ENCODE measurements around the gene IL6R. TPM values are rescaled to one million over a fixed set of nuclear protein-coding genes. Genes with fewer than 3 reads are reported as not detected.

Gene IL6R
- total RNA-seq, 1 experiment from 2014 or later = 12.2 TPM

DNA sequence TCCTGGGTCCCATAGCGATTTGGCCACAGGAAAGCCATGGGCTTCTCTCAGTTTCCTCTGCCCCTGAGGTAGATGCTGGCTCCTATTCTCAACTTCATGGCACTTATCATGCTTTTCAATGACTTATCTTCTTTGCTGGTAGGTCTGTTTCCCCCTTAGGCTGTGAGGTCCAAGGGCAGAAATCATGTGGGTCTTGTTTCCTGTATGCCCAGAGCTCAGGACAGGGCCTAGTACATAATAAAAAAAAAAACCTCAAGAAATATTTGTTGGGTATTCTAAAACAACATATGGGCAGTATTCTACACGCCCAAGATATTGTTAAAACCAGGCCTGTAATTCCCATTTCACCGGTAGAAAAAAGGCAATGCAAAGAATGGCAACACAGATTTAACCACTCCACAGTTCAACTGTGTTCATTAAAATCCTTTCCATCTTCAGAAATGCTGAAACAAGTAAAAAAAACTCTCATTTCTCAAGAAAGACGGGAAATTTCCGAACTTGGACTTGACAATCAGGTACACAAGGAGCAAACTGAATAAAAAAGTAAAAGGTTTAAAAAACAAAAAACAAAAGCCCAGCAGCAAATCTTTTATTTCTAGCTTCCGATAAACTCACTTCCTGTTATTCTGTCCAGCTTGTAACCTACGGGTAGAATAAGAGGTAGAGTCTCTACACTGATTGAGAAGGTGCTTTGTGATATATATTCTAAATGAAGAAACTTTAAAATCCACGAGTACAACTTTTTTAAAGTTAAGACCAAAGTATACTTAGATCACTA is 90.5 kb downstream of the IL6R start:
- Histone ChIP-seq H3K27ac (ENCODE audit: low read length) (no peak overlapping the region), H3K9me3 (ENCODE audit: control insufficient read depth, insufficient read depth, low read depth, low read length) (no peaks in the 10 kb centered on the region), H3K36me3 (ENCODE audit: control insufficient read depth, insufficient read depth, low read length) (no peaks in the 10 kb centered on the region), H3K4me1 (ENCODE audit: control insufficient read depth, insufficient read depth, low read length) (no peaks in the 10 kb centered on the region), H3K27me3 (ENCODE audit: control insufficient read depth, insufficient read depth, low read length) (peaks cover 24% of the 10 kb centered on the region), H3K4me3 (ENCODE audit: low read depth in 2 of 2, low read length in 2 of 2) (no peak overlapping the region)
- intact Hi-C loops (cut with micrococcal nuclease; ENCODE audit: unreplicated experiment) = no loop called here
- no peak for DNase-seq (ENCODE audit: low read depth, low spot score)
- TF ChIP-seq SIN3A (IDR thresholded peaks at IDR 0.05; ENCODE audit: borderline replicate concordance, insufficient read depth, low read depth, low read length) = no peak
- TF ChIP-seq POLR2AphosphoS5 (IDR thresholded peaks at IDR 0.05; ENCODE audit: low read depth, low read length) = no peak
- TF ChIP-seq, protein P1, sequence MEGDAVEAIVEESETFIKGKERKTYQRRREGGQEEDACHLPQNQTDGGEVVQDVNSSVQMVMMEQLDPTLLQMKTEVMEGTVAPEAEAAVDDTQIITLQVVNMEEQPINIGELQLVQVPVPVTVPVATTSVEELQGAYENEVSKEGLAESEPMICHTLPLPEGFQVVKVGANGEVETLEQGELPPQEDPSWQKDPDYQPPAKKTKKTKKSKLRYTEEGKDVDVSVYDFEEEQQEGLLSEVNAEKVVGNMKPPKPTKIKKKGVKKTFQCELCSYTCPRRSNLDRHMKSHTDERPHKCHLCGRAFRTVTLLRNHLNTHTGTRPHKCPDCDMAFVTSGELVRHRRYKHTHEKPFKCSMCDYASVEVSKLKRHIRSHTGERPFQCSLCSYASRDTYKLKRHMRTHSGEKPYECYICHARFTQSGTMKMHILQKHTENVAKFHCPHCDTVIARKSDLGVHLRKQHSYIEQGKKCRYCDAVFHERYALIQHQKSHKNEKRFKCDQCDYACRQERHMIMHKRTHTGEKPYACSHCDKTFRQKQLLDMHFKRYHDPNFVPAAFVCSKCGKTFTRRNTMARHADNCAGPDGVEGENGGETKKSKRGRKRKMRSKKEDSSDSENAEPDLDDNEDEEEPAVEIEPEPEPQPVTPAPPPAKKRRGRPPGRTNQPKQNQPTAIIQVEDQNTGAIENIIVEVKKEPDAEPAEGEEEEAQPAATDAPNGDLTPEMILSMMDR (IDR thresholded peaks at IDR 0.05) = no peak
- TF ChIP-seq, protein P2, sequence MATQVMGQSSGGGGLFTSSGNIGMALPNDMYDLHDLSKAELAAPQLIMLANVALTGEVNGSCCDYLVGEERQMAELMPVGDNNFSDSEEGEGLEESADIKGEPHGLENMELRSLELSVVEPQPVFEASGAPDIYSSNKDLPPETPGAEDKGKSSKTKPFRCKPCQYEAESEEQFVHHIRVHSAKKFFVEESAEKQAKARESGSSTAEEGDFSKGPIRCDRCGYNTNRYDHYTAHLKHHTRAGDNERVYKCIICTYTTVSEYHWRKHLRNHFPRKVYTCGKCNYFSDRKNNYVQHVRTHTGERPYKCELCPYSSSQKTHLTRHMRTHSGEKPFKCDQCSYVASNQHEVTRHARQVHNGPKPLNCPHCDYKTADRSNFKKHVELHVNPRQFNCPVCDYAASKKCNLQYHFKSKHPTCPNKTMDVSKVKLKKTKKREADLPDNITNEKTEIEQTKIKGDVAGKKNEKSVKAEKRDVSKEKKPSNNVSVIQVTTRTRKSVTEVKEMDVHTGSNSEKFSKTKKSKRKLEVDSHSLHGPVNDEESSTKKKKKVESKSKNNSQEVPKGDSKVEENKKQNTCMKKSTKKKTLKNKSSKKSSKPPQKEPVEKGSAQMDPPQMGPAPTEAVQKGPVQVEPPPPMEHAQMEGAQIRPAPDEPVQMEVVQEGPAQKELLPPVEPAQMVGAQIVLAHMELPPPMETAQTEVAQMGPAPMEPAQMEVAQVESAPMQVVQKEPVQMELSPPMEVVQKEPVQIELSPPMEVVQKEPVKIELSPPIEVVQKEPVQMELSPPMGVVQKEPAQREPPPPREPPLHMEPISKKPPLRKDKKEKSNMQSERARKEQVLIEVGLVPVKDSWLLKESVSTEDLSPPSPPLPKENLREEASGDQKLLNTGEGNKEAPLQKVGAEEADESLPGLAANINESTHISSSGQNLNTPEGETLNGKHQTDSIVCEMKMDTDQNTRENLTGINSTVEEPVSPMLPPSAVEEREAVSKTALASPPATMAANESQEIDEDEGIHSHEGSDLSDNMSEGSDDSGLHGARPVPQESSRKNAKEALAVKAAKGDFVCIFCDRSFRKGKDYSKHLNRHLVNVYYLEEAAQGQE (IDR thresholded peaks at IDR 0.05; ENCODE audit: insufficient read depth in 1 of 2, low read depth in 2 of 2, low read length in 1 of 2) = no peak
- TF ChIP-seq TCF7L2 (IDR thresholded peaks at IDR 0.05; ENCODE audit: low read depth, low read length) = no peak
- ChIA-PET POLR2A (no interaction called here), CTCF (no interaction called here)
- BruUV-seq (replicated peaks) = no TSS peak
- in situ Hi-C loops (cut with HindIII; ENCODE audit: low pct_unique_long_range_greater_than_20kb, low sequenced_read_pairs) = no loop called here
- no peak for ATAC-seq

DNA sequence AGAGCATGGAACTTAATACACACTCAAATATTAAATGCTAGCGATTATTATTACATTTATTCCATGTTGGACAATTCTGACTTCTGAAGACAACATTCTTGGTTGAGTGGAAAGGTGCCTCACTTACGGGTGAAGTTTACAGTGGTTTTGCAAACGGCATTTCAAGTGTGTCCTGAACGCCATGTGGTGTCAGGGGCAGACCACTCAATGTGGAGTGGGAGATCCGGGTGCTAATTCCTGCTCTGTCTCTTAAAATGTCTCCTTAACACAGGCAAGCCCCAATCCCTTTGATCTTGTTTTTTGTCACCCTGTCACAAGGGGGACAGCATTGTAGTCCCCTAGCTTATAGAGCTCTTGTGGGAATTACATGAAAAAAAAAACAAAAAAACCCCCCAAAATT is 91.2 kb downstream of the IL6R start:
- Histone ChIP-seq H3K27me3 (ENCODE audit: control insufficient read depth, insufficient read depth, low read length) (peaks cover 31% of the 10 kb centered on the region), H3K4me1 (ENCODE audit: control insufficient read depth, insufficient read depth, low read length) (no peaks in the 10 kb centered on the region), H3K4me3 (ENCODE audit: low read depth in 2 of 2, low read length in 2 of 2) (no peak overlapping the region), H3K27ac (ENCODE audit: low read length) (no peak overlapping the region), H3K36me3 (ENCODE audit: control insufficient read depth, insufficient read depth, low read length) (no peaks in the 10 kb centered on the region), H3K9me3 (ENCODE audit: control insufficient read depth, insufficient read depth, low read depth, low read length) (no peaks in the 10 kb centered on the region)
- ATAC-seq = no peak
- POLR2A ChIA-PET = no interaction called here
- CTCF ChIA-PET = no interaction called here
- intact Hi-C loops (cut with micrococcal nuclease; ENCODE audit: unreplicated experiment) (no loop called here), in situ Hi-C loops (cut with HindIII; ENCODE audit: low pct_unique_long_range_greater_than_20kb, low sequenced_read_pairs) (no loop called here)
- TF ChIP-seq POLR2AphosphoS5 (IDR thresholded peaks at IDR 0.05; ENCODE audit: low read depth, low read length) (no peak), TCF7L2 (IDR thresholded peaks at IDR 0.05; ENCODE audit: low read depth, low read length) (no peak), SIN3A (IDR thresholded peaks at IDR 0.05; ENCODE audit: borderline replicate concordance, insufficient read depth, low read depth, low read length) (no peak)
- TF ChIP-seq, protein P2 (IDR thresholded peaks at IDR 0.05; ENCODE audit: insufficient read depth in 1 of 2, low read depth in 2 of 2, low read length in 1 of 2) = no peak
- TF ChIP-seq, protein P1 (IDR thresholded peaks at IDR 0.05) = no peak
- BruUV-seq (replicated peaks) = no TSS peak
- no peak for DNase-seq (ENCODE audit: low read depth, low spot score)

Measured in Panc1 (cell line).